GM12891 (cell line): ENCODE data around the gene IZUMO1.

Experiments
- POLR2A ChIP-seq: IDR thresholded peaks from 2 replicates; pipeline ENCODE4 v1.6.1; 2011; ENCODE audit warnings: low read depth, low read length, control low read depth
- POLR2AphosphoS5 ChIP-seq: IDR thresholded peaks from 2 replicates; pipeline ENCODE4 v1.6.1; 2011; ENCODE audit warnings: low read depth, low read length, control low read depth
- TAF1 ChIP-seq: IDR thresholded peaks from 2 replicates; pipeline ENCODE4 v1.6.1; 2011; ENCODE audit warnings: low read depth, low read length, control low read depth

DNA sequence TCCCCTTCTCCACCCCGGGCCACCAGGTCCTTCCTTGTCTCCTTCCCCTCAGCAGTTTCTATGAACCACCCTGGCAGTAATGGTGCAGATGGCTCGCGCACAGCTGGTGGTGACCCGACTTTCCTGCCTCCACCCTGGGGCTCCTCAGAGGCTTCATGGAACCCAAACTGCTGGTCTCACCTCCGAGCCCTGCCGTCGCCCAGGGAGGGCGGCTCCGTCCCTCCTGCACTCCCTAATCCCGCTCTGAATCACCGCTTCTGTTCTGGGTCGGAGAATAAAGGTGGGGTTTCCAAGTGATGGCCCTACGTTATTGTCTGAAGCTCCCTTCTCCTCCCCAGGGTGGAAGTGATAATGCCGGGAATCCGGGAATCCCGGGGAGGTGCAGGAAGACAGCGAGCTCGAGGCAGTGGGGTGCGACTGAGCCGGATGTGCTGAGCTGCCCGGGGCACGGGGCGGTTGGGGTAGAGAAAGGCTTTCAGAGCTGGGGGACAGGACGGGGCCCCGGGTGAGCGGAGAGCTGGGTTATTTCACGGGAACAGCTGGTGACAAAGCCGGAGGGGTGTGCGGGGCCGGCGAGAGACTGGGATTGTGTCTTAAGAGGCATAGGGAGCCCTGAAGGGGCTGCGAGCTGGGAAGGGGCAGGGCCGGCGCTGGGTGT, 50.2 kb downstream of the IZUMO1 start:
- TF ChIP-seq POLR2A, result no peak
- TF ChIP-seq POLR2AphosphoS5, result no peak
- TF ChIP-seq TAF1, result no peak
